Lung (tissue), 12 donors: ENCODE results near the gene ROS1. TPM values are rescaled to one million over a fixed set of nuclear protein-coding genes. Genes with fewer than 3 reads are reported as not detected.

Experiments
- ATAC-seq: fragments of 200-7000 bp; cut with Tn5 transposase; one replicate; pipeline ENCODE4 v1.9.1; 2020; ENCODE audit warnings: moderate number of reproducible peaks; ENCODE audit not compliant: insufficient read depth, low FRiP score
- DNase-seq, 3 donors: peaks; one replicate each; pipeline ENCODE4 v3.0.0-alpha.2; 2013 to 2017
- H3K27ac ChIP-seq, 2 donors: one replicate each; pipeline ENCODE4 v1.5.1; 2013; ENCODE audit warnings: mild to moderate bottlenecking in 2 of 2, moderate library complexity in 2 of 2, control low read depth in 1 of 2, inconsistent platforms in 1 of 2, low read depth in 1 of 2, low read length in 1 of 2
- H3K27me3 ChIP-seq, 3 donors: one replicate each; pipeline ENCODE4 v1.5.1; 2013; ENCODE audit warnings: low read length in 2 of 3; ENCODE audit not compliant: control insufficient read depth in 3 of 3, insufficient read depth in 3 of 3
- H3K36me3 ChIP-seq, 4 donors: one replicate each; pipeline ENCODE4 v1.5.1; 2013; ENCODE audit warnings: low read length in 4 of 4, mild to moderate bottlenecking in 1 of 4, moderate library complexity in 1 of 4; ENCODE audit not compliant: control insufficient read depth in 4 of 4, insufficient read depth in 4 of 4
- H3K4me1 ChIP-seq, 5 donors: one replicate each; pipeline ENCODE4 v1.5.1; 2013; ENCODE audit warnings: low read length in 5 of 5, mild to moderate bottlenecking in 2 of 5, moderate library complexity in 1 of 5; ENCODE audit not compliant: control insufficient read depth in 5 of 5, insufficient read depth in 5 of 5
- H3K4me3 ChIP-seq: one replicate; pipeline ENCODE4 v1.5.1; 2013; ENCODE audit warnings: mild to moderate bottlenecking, control low read depth, moderate library complexity
- H3K9ac ChIP-seq, 2 donors: one replicate each; pipeline ENCODE4 v1.5.1; 2013; ENCODE audit warnings: low read length in 2 of 2, control low read depth in 1 of 2; ENCODE audit not compliant: insufficient read depth in 1 of 2
- H3K9me3 ChIP-seq, 4 donors: one replicate each; pipeline ENCODE4 v1.5.1; 2013; ENCODE audit warnings: low read length in 3 of 4, mild to moderate bottlenecking in 1 of 4, moderate library complexity in 1 of 4; ENCODE audit not compliant: control insufficient read depth in 4 of 4, insufficient read depth in 3 of 4
- CTCF ChIP-seq: IDR thresholded peaks from 2 replicates; pipeline ENCODE4 v1.5.1; 2012; ENCODE audit warnings: mild to moderate bottlenecking; ENCODE audit errors: control extremely low read depth, extremely low read depth
- WGBS, 2 donors: extraction: QIAGEN DNeasy Blood & Tissue Kit; methylation state at CpG; one replicate each; pipeline ENCODE4 v1.1.7; 2013; 5-methylcytosine and 5-hydroxymethylcytosine counted together
- polyA plus RNA-seq, 2 donors: library from polyadenylated mRNA; stranded (reverse); fragments of 200-250 nt; gene quantifications; one replicate each; pipeline ENCODE4 v1.2.1, GENCODE V29; 2013
- total RNA-seq, 2 donors: library from RNA; depleted of rRNA in 1 of 2; stranded (reverse); fragments of >200 nt in 1 of 2; gene quantifications; one replicate each; pipeline ENCODE4 v1.2.1, GENCODE V29; 2014 to 2021
- donor health status: control.
- donor health status: control.
- donor health status: Bipolar disorder and iron deficiency.
- donor health status: healthy.
- donor health status: DM: yes; HTN: yes; CAD: no.

Gene ROS1
- total and polyA plus RNA-seq, 4 donors, result 15.5 to 263 (median 59.4) TPM

GRCh38 chr6:117269638-117270054 is 156.1 kb downstream of the ROS1 start:
- WGBS, 2 donors, result 4 to 10% methylated on average over 8 of the region's 8 CpGs
- Histone ChIP-seq H3K27ac (no peak overlapping the region), H3K27me3 (peaks cover 20 to 92% (median 88%) of the 10 kb centered on the region in 3 donors), H3K4me1 (peaks cover 0 to 21% (median 4%) of the 10 kb centered on the region in 5 donors), H3K9ac (no peak overlapping the region), H3K36me3 (no peaks in the 10 kb centered on the region), H3K4me3 (no peak overlapping the region), H3K9me3 (peaks cover 0 to 14% (median 0%) of the 10 kb centered on the region in 4 donors)
- DNase-seq (peak in 1 of 3 donors; percentile 46), ATAC-seq (no peak)
- no peak for TF ChIP-seq CTCF

GRCh38 chr6:117268924-117269323 is 156.8 kb downstream of the ROS1 start:
- Histone ChIP-seq H3K27me3 (peaks cover 20 to 92% (median 88%) of the 10 kb centered on the region in 3 donors), H3K27ac (no peak overlapping the region), H3K9me3 (peaks cover 0 to 15% (median 0%) of the 10 kb centered on the region in 4 donors), H3K4me1 (peaks cover 0 to 26% (median 4%) of the 10 kb centered on the region in 5 donors), H3K36me3 (no peaks in the 10 kb centered on the region), H3K4me3 (no peak overlapping the region), H3K9ac (no peak overlapping the region)
- ATAC-seq (no peak), DNase-seq (peak in 1 of 3 donors; percentile 15)
- WGBS, 2 donors, result 13 to 14% methylated on average over 1 of the region's 1 CpG
- TF ChIP-seq CTCF, result no peak

GRCh38 chr6:117267766-117268534 is 157.8 kb downstream of the ROS1 start:
- no peaks in the 10 kb centered on the region for H3K36me3 ChIP-seq
- DNase-seq (no peak), ATAC-seq (no peak)
- peaks cover 0 to 26% (median 4%) of the 10 kb centered on the region in 5 donors for H3K4me1 ChIP-seq
- no peak for TF ChIP-seq CTCF
- WGBS, 2 donors, result 10 to 12% methylated on average over 11 of the region's 11 CpGs
- H3K9ac ChIP-seq, result no peak overlapping the region
- H3K9me3 ChIP-seq, result peaks cover 0 to 20% (median 0%) of the 10 kb centered on the region in 4 donors
- no peak overlapping the region for H3K4me3 ChIP-seq
- no peak overlapping the region for H3K27ac ChIP-seq
- H3K27me3 ChIP-seq, result peaks cover 19 to 93% (median 92%) of the 10 kb centered on the region in 3 donors
